Measurements from ENCODE around the gene CD6.

Gene CD6

GRCh38 chr11:60935676-60936442 lies 35.6 kb upstream of the CD6 start:
- DNase-seq = no peak

- DNase-seq = no peak
Observed at GRCh38 chr11:60936467-60937143, 34.9 kb upstream of the CD6 start.

GRCh38 chr11:60937144-60937527 lies 34.3 kb upstream of the CD6 start:
- no peak for DNase-seq

GRCh38 chr11:60937811-60938210 lies 33.7 kb upstream of the CD6 start:
- DNase-seq = no peak

GRCh38 chr11:60938500-60938899 lies 33.0 kb upstream of the CD6 start:
- DNase-seq = no peak

- DNase-seq = no peak
Observed at GRCh38 chr11:60939301-60939700, 32.2 kb upstream of the CD6 start.

- no peak for DNase-seq
Observed at GRCh38 chr11:60939855-60940254, 31.6 kb upstream of the CD6 start.

GRCh38 chr11:60941371-60942119 lies 29.9 kb upstream of the CD6 start:
- no peak for DNase-seq

GRCh38 chr11:60942219-60942618 lies 29.3 kb upstream of the CD6 start:
- no peak for DNase-seq

GRCh38 chr11:60942970-60943565 lies 28.4 kb upstream of the CD6 start:
- no peak for DNase-seq

GRCh38 chr11:60944490-60945294 lies 26.8 kb upstream of the CD6 start:
- no peak for DNase-seq

GRCh38 chr11:60945295-60945667 lies 26.2 kb upstream of the CD6 start:
- DNase-seq = no peak

- DNase-seq = no peak
Observed at GRCh38 chr11:60946601-60947264, 24.7 kb upstream of the CD6 start.

- no peak for DNase-seq
Observed at GRCh38 chr11:60947700-60948099, 23.8 kb upstream of the CD6 start.

- no peak for DNase-seq
Observed at GRCh38 chr11:60948250-60948649, 23.2 kb upstream of the CD6 start.

GRCh38 chr11:60950024-60950423 lies 21.5 kb upstream of the CD6 start:
- no peak for DNase-seq

- DNase-seq = no peak
Observed at GRCh38 chr11:60950933-60951605, 20.4 kb upstream of the CD6 start.

GRCh38 chr11:60951606-60951903 lies 19.9 kb upstream of the CD6 start:
- DNase-seq = no peak

- DNase-seq = no peak
Observed at GRCh38 chr11:60951904-60952741, 19.4 kb upstream of the CD6 start, which contains the start of gene SLC15A3. Gene SLC15A3 (minus strand): TSS chr11:60952176. CDS start chr11:60951551, 625 bp downstream.

GRCh38 chr11:60952742-60953170 lies 18.7 kb upstream of the CD6 start:
- DNase-seq = no peak

- no peak for DNase-seq
Observed at GRCh38 chr11:60953781-60954180, 17.7 kb upstream of the CD6 start.

Data from T1000 (cell line).